B cell (primary cell): Measurements from ENCODE around the gene ITPRIPL2. TPM values are rescaled to one million over a fixed set of nuclear protein-coding genes. Genes with fewer than 3 reads are reported as not detected.

Experiments
- ATAC-seq: fragments of 200-7000 bp; cut with Tn5 transposase; one replicate; pipeline ENCODE4 v1.10.0; 2021; ENCODE audit warnings: low read depth, mild to moderate bottlenecking, moderate number of reproducible peaks, moderate library complexity
- CTCF ChIA-PET: fragments of 350-600 bp; sonication (Branson Sonifier 250); formaldehyde crosslinking; loops from one replicate; lab custom pipeline; 2021; ENCODE audit warnings: antibody characterized with exemption, inconsistent platforms; lab: Charles Lee
- POLR2A ChIA-PET: fragments of 350-600 bp; sonication (Branson Sonifier 250); formaldehyde crosslinking; loops from one replicate; lab custom pipeline; 2021; ENCODE audit warnings: antibody characterized with exemption; lab: Charles Lee
- DNase-seq: peaks from one replicate; pipeline ENCODE4 v3.0.0; 2013
- H2AFZ ChIP-seq: 2 replicates; pipeline ENCODE4 v1.6.1; 2012; ENCODE audit warnings: mild to moderate bottlenecking, low read depth, low read length; ENCODE audit not compliant: insufficient read depth, poor library complexity, severe bottlenecking
- H3K27ac ChIP-seq, 2 donors: 1 replicate in 1 of 2; 2 replicates in 1 of 2; pipeline ENCODE4 v1.5.1; 2012 to 2013; ENCODE audit warnings: low read length in 2 of 2, mild to moderate bottlenecking in 2 of 2, moderate library complexity in 1 of 2
- H3K27me3 ChIP-seq, 4 experiments: fragments of 200-600 bp in 1 of 4; sonication (generic) in 1 of 4; replicated peaks in 1 of 4; 1 replicate in 2 of 4; 2 replicates in 2 of 4; pipeline versions ENCODE4 v1.6.1 to v1.7.0; 2013 to 2016; ENCODE audit warnings: low read length in 3 of 4, mild to moderate bottlenecking in 2 of 4, mixed read lengths in 1 of 4, moderate library complexity in 1 of 4; ENCODE audit not compliant: insufficient read depth in 4 of 4, control insufficient read depth in 3 of 4; ENCODE audit errors: control extremely low read depth in 1 of 4
- H3K36me3 ChIP-seq, 2 experiments: replicated peaks in 1 of 2; 1 replicate in 1 of 2; 2 replicates in 1 of 2; pipeline versions ENCODE4 v1.6.1 to v1.7.1; 2013; ENCODE audit warnings: low read length in 1 of 2; ENCODE audit not compliant: insufficient read depth in 2 of 2, control insufficient read depth in 1 of 2; ENCODE audit errors: control extremely low read depth in 1 of 2, extremely low read depth in 1 of 2
- H3K4me1 ChIP-seq, 2 donors: fragments of 200-600 bp in 1 of 2; sonication (generic) in 1 of 2; 1 replicate in 1 of 2; 2 replicates in 1 of 2; pipeline versions ENCODE4 v1.5.1 to v1.6.1; 2013 to 2017; ENCODE audit warnings: low read length in 2 of 2; ENCODE audit not compliant: control insufficient read depth in 2 of 2, insufficient read depth in 2 of 2
- H3K4me2 ChIP-seq: replicated peaks from 2 replicates; pipeline ENCODE3; 2012; ENCODE audit warnings: mild to moderate bottlenecking, low read depth, low read length; ENCODE audit not compliant: poor library complexity, severe bottlenecking
- H3K4me3 ChIP-seq, 5 experiments: fragments of 200-600 bp in 1 of 5; sonication (generic) in 1 of 5; 1 replicate in 3 of 5; 2 replicates in 2 of 5; pipeline versions ENCODE4 v1.5.1 to v1.7.0; 2011 to 2016; ENCODE audit warnings: low read length in 4 of 5, mild to moderate bottlenecking in 4 of 5, low read depth in 2 of 5, control low read depth in 1 of 5, moderate library complexity in 1 of 5; ENCODE audit not compliant: insufficient read depth in 1 of 5; ENCODE audit errors: control extremely low read depth in 1 of 5, extremely low read depth in 1 of 5
- H3K79me2 ChIP-seq: fragments of 200-600 bp; sonication (generic); one replicate; pipeline ENCODE4 v1.6.0; 2016; ENCODE audit warnings: low read length; ENCODE audit not compliant: control insufficient read depth, insufficient read depth
- H3K9ac ChIP-seq: fragments of 200-600 bp; sonication (generic); 2 replicates; pipeline ENCODE4 v1.6.1; 2017; ENCODE audit warnings: mild to moderate bottlenecking, low read length, moderate library complexity
- H3K9me3 ChIP-seq, 3 donors: one replicate each; pipeline versions ENCODE4 v1.6.1 to v1.7.1; 2013; ENCODE audit warnings: low read length in 2 of 3; ENCODE audit not compliant: control insufficient read depth in 2 of 3, insufficient read depth in 1 of 3; ENCODE audit errors: control extremely low read depth in 1 of 3
- H4K20me1 ChIP-seq: 2 replicates; pipeline ENCODE4 v1.6.0; 2012; ENCODE audit warnings: mild to moderate bottlenecking, low read length; ENCODE audit not compliant: insufficient read depth, control insufficient read depth, poor library complexity, severe bottlenecking
- H3K27ac Mint-ChIP-seq: one replicate; pipeline ENCODE4 v1.8.0; 2021; ENCODE audit warnings: mixed read lengths
- H3K27me3 Mint-ChIP-seq: one replicate; pipeline ENCODE4 v1.8.0; 2021; ENCODE audit warnings: mixed read lengths
- H3K4me1 Mint-ChIP-seq: one replicate; pipeline ENCODE4 v1.8.0; 2021; ENCODE audit warnings: mixed read lengths
- H3K4me3 Mint-ChIP-seq: one replicate; pipeline ENCODE4 v1.8.0; 2021; ENCODE audit warnings: mixed read lengths
- H3K9me3 Mint-ChIP-seq: one replicate; pipeline ENCODE4 v1.8.0; 2022; ENCODE audit warnings: mixed read lengths; ENCODE audit not compliant: insufficient read depth
- CTCF ChIP-seq: fragments of 200-600 bp; IDR thresholded peaks from one replicate; pipeline ENCODE4 v1.8.0; 2022; ENCODE audit warnings: antibody characterized with exemption, mild to moderate bottlenecking
- EZH2 ChIP-seq: IDR thresholded peaks from 2 replicates; pipeline ENCODE4 v1.6.1; 2012; ENCODE audit warnings: borderline replicate concordance, low read depth, mild to moderate bottlenecking, moderate library complexity, low read length; ENCODE audit not compliant: insufficient read depth, poor library complexity, severe bottlenecking
- WGBS: methylation state at CpG from one replicate; pipeline ENCODE4 v1.1.5; 2013; ENCODE audit warnings: missing lambda C conversion rate; ENCODE audit not compliant: insufficient coverage; 5-methylcytosine and 5-hydroxymethylcytosine counted together
- intact Hi-C: fragments of 100-400 bp; cut with micrococcal nuclease; formaldehyde crosslinking; loops from one replicate; pipeline ENCODE4 v1.10.0; 2022
- polyA plus RNA-seq: library from polyadenylated mRNA; depleted of rRNA; stranded (reverse); fragments of >200 nt; gene quantifications from 2 replicates; pipeline ENCODE4 v1.2.3, GENCODE V29; 2012
- total RNA-seq, 2 donors: library from RNA; stranded (reverse); fragments of 120-200 nt in 1 of 2; gene quantifications; 1 replicate in 1 of 2; 2 replicates in 1 of 2; pipeline versions ENCODE4 v1.2.3 to v1.2.4, GENCODE V29; 2013 to 2022

ITPRIPL2 gene
- total and polyA plus RNA-seq, 2 donors (not counting 1 experiment from before 2014, with no cell fraction given), result 1.1 to 15.4 TPM

DNA sequence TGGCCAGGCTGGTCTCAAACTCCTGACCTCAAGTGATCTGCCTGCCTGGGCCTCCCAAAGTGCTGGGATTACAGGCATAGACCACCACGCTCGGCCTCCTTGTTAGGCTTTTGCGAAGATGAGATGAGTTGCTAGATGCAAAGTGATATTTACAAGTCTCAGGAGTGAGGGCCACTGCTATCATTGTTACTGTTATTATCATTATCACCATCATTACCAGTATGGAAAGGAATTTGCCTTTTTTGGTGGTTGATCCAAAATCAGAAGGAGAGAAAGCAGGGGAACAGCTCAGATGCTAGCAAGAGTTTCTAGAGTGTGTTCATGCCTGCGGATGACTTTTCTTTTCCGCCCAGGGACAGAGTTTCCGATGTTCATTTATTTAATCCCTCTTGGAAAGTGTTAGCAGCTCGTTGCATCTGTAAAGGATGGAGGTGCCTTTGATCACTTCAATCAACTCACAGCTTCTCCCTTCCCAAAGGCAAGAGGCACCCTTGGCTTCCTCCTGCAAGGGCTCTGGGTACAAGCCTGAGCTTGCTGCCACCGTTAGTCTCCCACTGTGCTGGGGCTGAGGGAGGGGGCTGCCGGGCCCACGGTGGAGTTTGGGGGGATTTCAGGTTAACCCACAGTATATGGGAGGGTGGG lies 21.6 kb downstream of the ITPRIPL2 start:
- H2AFZ ChIP-seq, result no peak overlapping the region
- H3K36me3 ChIP-seq, result no peaks in the 10 kb centered on the region
- no peak overlapping the region for H3K4me2 ChIP-seq
- ChIA-PET POLR2A (no interaction called here), CTCF (no interaction called here)
- no peaks in the 10 kb centered on the region for H3K9me3 Mint-ChIP-seq
- ATAC-seq (no peak), DNase-seq (no peak)
- H3K4me1 Mint-ChIP-seq, result peaks cover 26% of the 10 kb centered on the region
- H4K20me1 ChIP-seq, result no peaks in the 10 kb centered on the region
- H3K4me3 ChIP-seq, result no peak overlapping the region
- intact Hi-C loops, result no loop called here
- H3K4me1 ChIP-seq, result peaks cover 7 to 26% of the 10 kb centered on the region in 2 donors
- H3K4me3 Mint-ChIP-seq, result no peak overlapping the region
- no peaks in the 10 kb centered on the region for H3K79me2 ChIP-seq
- H3K27me3 ChIP-seq, result peaks cover 0 to 7% (median 0%) of the 10 kb centered on the region in 4 experiments
- peaks cover 0 to 4% (median 0%) of the 10 kb centered on the region in 3 donors for H3K9me3 ChIP-seq
- 80% methylated on average over 2 of the region's 10 CpGs for WGBS
- no peak overlapping the region for H3K9ac ChIP-seq
- no peak overlapping the region for H3K27ac Mint-ChIP-seq
- H3K27me3 Mint-ChIP-seq, result peaks cover under 1% of the 10 kb centered on the region
- TF ChIP-seq EZH2, result no peak
- no peak for TF ChIP-seq CTCF
- no peak overlapping the region for H3K27ac ChIP-seq

- peaks cover 5 to 20% of the 10 kb centered on the region in 2 donors for H3K4me1 ChIP-seq
- no peak overlapping the region for H3K4me3 ChIP-seq
- ATAC-seq (no peak), DNase-seq (no peak)
- no peaks in the 10 kb centered on the region for H3K36me3 ChIP-seq
- no peaks in the 10 kb centered on the region for H4K20me1 ChIP-seq
- Mint-ChIP-seq H3K27ac (no peak overlapping the region), H3K27me3 (peaks cover 7% of the 10 kb centered on the region), H3K4me1 (peaks cover 21% of the 10 kb centered on the region), H3K4me3 (no peak overlapping the region), H3K9me3 (no peaks in the 10 kb centered on the region)
- peaks cover 0 to 4% (median 0%) of the 10 kb centered on the region in 3 donors for H3K9me3 ChIP-seq
- H3K27ac ChIP-seq, result no peak overlapping the region
- no peak overlapping the region for H2AFZ ChIP-seq
- no peak overlapping the region for H3K4me2 ChIP-seq
- ChIA-PET POLR2A (no interaction called here), CTCF (no interaction called here)
- intact Hi-C loops, result no loop called here
- no peak overlapping the region for H3K9ac ChIP-seq
- H3K27me3 ChIP-seq, result peaks cover 0 to 7% (median under 1%) of the 10 kb centered on the region in 4 experiments
- TF ChIP-seq CTCF, result no peak
- TF ChIP-seq EZH2, result no peak
- no peaks in the 10 kb centered on the region for H3K79me2 ChIP-seq
- 81% methylated on average over 5 of the region's 7 CpGs for WGBS
These were observed 22.2 kb downstream of the ITPRIPL2 start for GRCh38 chr16:19135896-19136438.
